H9 (cell line): Measurements from ENCODE around the gene GPR137. TPM values are rescaled to one million over a fixed set of nuclear protein-coding genes. Genes with fewer than 3 reads are reported as not detected.

ENCODE experiments used
- DNase-seq: peaks from one replicate; pipeline ENCODE4 v3.0.0-alpha.2; 2017
- H2AFZ ChIP-seq: one replicate; pipeline ENCODE4 v1.6.1; 2013; ENCODE audit warnings: mild to moderate bottlenecking, low read length, control low read depth, moderate library complexity
- H2AK5ac ChIP-seq: 2 replicates; pipeline ENCODE4 v1.6.1; 2013; ENCODE audit warnings: low read length, control low read depth, mixed read lengths; ENCODE audit not compliant: insufficient read length
- H2BK120ac ChIP-seq: one replicate; pipeline ENCODE4 v1.6.1; 2013; ENCODE audit warnings: low read depth, mild to moderate bottlenecking, low read length, control low read depth, inconsistent platforms; ENCODE audit not compliant: poor library complexity, severe bottlenecking
- H2BK12ac ChIP-seq: 2 replicates; pipeline ENCODE4 v1.6.1; 2013; ENCODE audit warnings: low read length, control low read depth, mixed read lengths, low read depth; ENCODE audit not compliant: insufficient read length
- H2BK15ac ChIP-seq: 2 replicates; pipeline ENCODE4 v1.6.1; 2013; ENCODE audit warnings: low read depth, low read length, control low read depth
- H2BK20ac ChIP-seq: one replicate; pipeline ENCODE4 v1.6.1; 2013; ENCODE audit warnings: low read depth, mild to moderate bottlenecking, low read length, control low read depth, inconsistent platforms; ENCODE audit not compliant: poor library complexity, severe bottlenecking
- H2BK5ac ChIP-seq: 2 replicates; pipeline ENCODE4 v1.6.1; 2013; ENCODE audit warnings: low read length, control low read depth, mixed read lengths; ENCODE audit not compliant: insufficient read length
- H3K14ac ChIP-seq: 2 replicates; pipeline ENCODE4 v1.6.1; 2013; ENCODE audit warnings: low read length, control low read depth; ENCODE audit not compliant: insufficient read depth
- H3K18ac ChIP-seq: 2 replicates; pipeline ENCODE4 v1.6.1; 2013; ENCODE audit warnings: low read depth, mild to moderate bottlenecking, mixed read lengths, low read length, control low read depth; ENCODE audit not compliant: insufficient read length
- H3K23ac ChIP-seq: 2 replicates; pipeline ENCODE4 v1.6.1; 2013; ENCODE audit warnings: low read length, control low read depth, mixed read lengths, low read depth; ENCODE audit not compliant: insufficient read length
- H3K23me2 ChIP-seq: 2 replicates; pipeline ENCODE4 v1.6.1; 2013; ENCODE audit warnings: low read depth, mild to moderate bottlenecking, mixed read lengths, low read length, control low read depth; ENCODE audit not compliant: insufficient read length, poor library complexity, severe bottlenecking
- H3K27ac ChIP-seq: 2 replicates; pipeline ENCODE4 v1.5.1; 2013; ENCODE audit warnings: low read length, control low read depth, mixed read lengths, low read depth; ENCODE audit not compliant: insufficient read length
- H3K27me3 ChIP-seq: 2 replicates; pipeline ENCODE4 v1.6.1; 2013; ENCODE audit warnings: low read length, control low read depth, inconsistent platforms; ENCODE audit not compliant: insufficient read depth
- H3K4ac ChIP-seq: 2 replicates; pipeline ENCODE4 v1.6.1; 2013; ENCODE audit warnings: low read depth, mild to moderate bottlenecking, control low read depth, inconsistent platforms, low read length, moderate library complexity
- H3K4me1 ChIP-seq: 2 replicates; pipeline ENCODE4 v1.6.1; 2013; ENCODE audit warnings: low read length, control low read depth, inconsistent platforms; ENCODE audit not compliant: insufficient read depth
- H3K4me2 ChIP-seq: 2 replicates; pipeline ENCODE4 v1.6.1; 2013; ENCODE audit warnings: low read length, control low read depth, mixed read lengths; ENCODE audit not compliant: insufficient read length, insufficient read depth
- H3K56ac ChIP-seq: 2 replicates; pipeline ENCODE4 v1.6.1; 2013; ENCODE audit warnings: low read depth, mild to moderate bottlenecking, mixed read lengths, low read length, control low read depth; ENCODE audit not compliant: insufficient read length
- H3K79me1 ChIP-seq: 2 replicates; pipeline ENCODE4 v1.6.1; 2013; ENCODE audit warnings: low read depth, mild to moderate bottlenecking, moderate library complexity, low read length, control low read depth, inconsistent platforms; ENCODE audit not compliant: insufficient read depth, poor library complexity, severe bottlenecking
- H3K79me2 ChIP-seq: 2 replicates; pipeline ENCODE4 v1.6.1; 2013; ENCODE audit warnings: low read length, control low read depth, inconsistent platforms; ENCODE audit not compliant: insufficient read depth
- H3K9ac ChIP-seq: 2 replicates; pipeline ENCODE4 v1.6.1; 2013; ENCODE audit warnings: low read length, control low read depth, mixed read lengths; ENCODE audit not compliant: insufficient read length; ENCODE audit errors: extremely low read depth
- H3K9me3 ChIP-seq: one replicate; pipeline ENCODE4 v1.6.1; 2013; ENCODE audit warnings: low read depth, low read length, inconsistent platforms; ENCODE audit not compliant: control insufficient read depth
- H3T11ph ChIP-seq: one replicate; pipeline ENCODE4 v1.6.1; 2013; ENCODE audit warnings: mild to moderate bottlenecking, low read length, control low read depth, inconsistent platforms
- H4K20me1 ChIP-seq: one replicate; pipeline ENCODE4 v1.6.1; 2013; ENCODE audit not compliant: control insufficient read depth, insufficient read length, insufficient read depth
- H4K5ac ChIP-seq: 2 replicates; pipeline ENCODE4 v1.6.1; 2013; ENCODE audit warnings: low read depth, mild to moderate bottlenecking, mixed read lengths, low read length, control low read depth; ENCODE audit not compliant: insufficient read length
- H4K8ac ChIP-seq: replicated peaks from 2 replicates; pipeline ENCODE4 v1.6.1; 2013; ENCODE audit warnings: low read length, control low read depth, mixed read lengths, low read depth; ENCODE audit not compliant: insufficient read length
- H4K91ac ChIP-seq: 2 replicates; pipeline ENCODE4 v1.6.1; 2013; ENCODE audit warnings: low read depth, mild to moderate bottlenecking, moderate library complexity, mixed read lengths, low read length, control low read depth; ENCODE audit not compliant: insufficient read length
- H3K27ac Mint-ChIP-seq, 3 experiments: 2 replicates in 2 of 3; 3 replicates in 1 of 3; pipeline ENCODE4 v1.8.0; 2020 to 2021; ENCODE audit warnings: mixed read lengths in 3 of 3, mild to moderate bottlenecking in 1 of 3, moderate library complexity in 1 of 3
- H3K27me3 Mint-ChIP-seq: 2 replicates; pipeline ENCODE4 v1.8.0; 2021; ENCODE audit warnings: low read depth, mild to moderate bottlenecking, moderate library complexity, mixed read lengths
- H3K36me3 Mint-ChIP-seq, 3 experiments: 2 replicates in 2 of 3; 3 replicates in 1 of 3; pipeline ENCODE4 v1.8.0; 2020 to 2021; ENCODE audit warnings: low read depth in 3 of 3, mixed read lengths in 3 of 3; ENCODE audit not compliant: insufficient read depth in 1 of 3
- H3K4me1 Mint-ChIP-seq, 2 experiments: 2 replicates each; pipeline ENCODE4 v1.8.0; 2020; ENCODE audit warnings: mixed read lengths in 2 of 2
- H3K4me3 Mint-ChIP-seq, 2 experiments: 2 replicates in 1 of 2; 3 replicates in 1 of 2; pipeline ENCODE4 v1.8.0; 2020 to 2021; ENCODE audit warnings: mild to moderate bottlenecking in 2 of 2, mixed read lengths in 2 of 2, moderate library complexity in 1 of 2
- H3K9me3 Mint-ChIP-seq, 2 experiments: 2 replicates in 1 of 2; 3 replicates in 1 of 2; pipeline ENCODE4 v1.8.0; 2020; ENCODE audit warnings: mild to moderate bottlenecking in 2 of 2, mixed read lengths in 2 of 2, moderate library complexity in 1 of 2
- WGBS: extraction: QIAGEN DNeasy Blood & Tissue Kit; methylation state at CpG from one replicate; pipeline ENCODE4 v1.1.7; 2013; ENCODE audit warnings: missing lambda C conversion rate, low lambda C conversion rate, mixed read lengths; ENCODE audit not compliant: insufficient read length; ENCODE audit errors: extremely low coverage; 5-methylcytosine and 5-hydroxymethylcytosine counted together
- total RNA-seq: library from RNA; stranded (reverse); gene quantifications from 2 replicates; pipeline ENCODE4 v1.2.1, GENCODE V29; 2021
- TF ChIP-seq, protein P1 (sequence below): fragments of 200-600 bp; sonication (generic); conservative IDR thresholded peaks from 3 replicates; pipeline ENCODE4 v1.8.0; 2021; ENCODE audit warnings: antibody characterized with exemption, mild to moderate bottlenecking

Gene GPR137
- total RNA-seq, 1 experiment from 2014 or later, result 39.6 TPM

GRCh38 chr11:64284048-64284961, 1.3 kb upstream of the GPR137 start, which contains the start of gene BAD:
Gene BAD, minus strand, starts transcription at chr11:64284665. Its CDS starts 297 bp downstream, at chr11:64284368.
- Mint-ChIP-seq H3K27ac (peak within 1 kb of the TSS in 1 of 3 experiments; percentile 68; a peak in 1 of 7 replicates), H3K4me3 (peak within 1 kb of the TSS; percentile 82 to 90), H3K4me1 (peaks cover 8 to 12% of the 10 kb centered on the region in 2 experiments), H3K36me3 (peaks cover 0 to 18% (median 13%) of the 10 kb centered on the region in 3 experiments; a peak in 6 of 7 replicates), H3K27me3 (peaks cover 12% of the 10 kb centered on the region), H3K9me3 (no peaks in the 10 kb centered on the region; a peak in 1 of 5 replicates)
- peak within 1 kb of the TSS; percentile 74 for H3K18ac ChIP-seq
- H3K27ac ChIP-seq, result no peak within 1 kb of the TSS
- no peaks in the 10 kb centered on the region for H3K79me2 ChIP-seq
- no peak within 1 kb of the TSS for H4K91ac ChIP-seq
- H2BK5ac ChIP-seq, result no peak within 1 kb of the TSS
- peak within 1 kb of the TSS; percentile 42; the same call in 1 of the 2 replicates for H3K14ac ChIP-seq
- DNase-seq, result peak; percentile 96
- no peaks in the 10 kb centered on the region for H3K9me3 ChIP-seq
- no peaks in the 10 kb centered on the region for H3K4me1 ChIP-seq
- H2BK120ac ChIP-seq, result no peak within 1 kb of the TSS
- H3T11ph ChIP-seq, result no peak within 1 kb of the TSS
- no peak within 1 kb of the TSS for H2AK5ac ChIP-seq
- no peak within 1 kb of the TSS for H3K56ac ChIP-seq
- H3K23ac ChIP-seq, result no peak within 1 kb of the TSS
- no peak within 1 kb of the TSS for H4K8ac ChIP-seq
- no CpG with 5 or more reads among the region's 44 CpGs for WGBS
- peaks cover 15% of the 10 kb centered on the region for H3K23me2 ChIP-seq
- no peaks in the 10 kb centered on the region for H3K79me1 ChIP-seq
- no peak within 1 kb of the TSS for H4K5ac ChIP-seq
- no peak within 1 kb of the TSS for H3K9ac ChIP-seq
- H2BK20ac ChIP-seq, result no peak within 1 kb of the TSS
- no peak within 1 kb of the TSS for H3K4ac ChIP-seq
- no peaks in the 10 kb centered on the region for H3K27me3 ChIP-seq
- peak within 1 kb of the TSS; percentile 82 for H3K4me2 ChIP-seq
- H2AFZ ChIP-seq, result no peak within 1 kb of the TSS
- H4K20me1 ChIP-seq, result no peaks in the 10 kb centered on the region
- H2BK12ac ChIP-seq, result no peak within 1 kb of the TSS
- TF ChIP-seq, protein P1, sequence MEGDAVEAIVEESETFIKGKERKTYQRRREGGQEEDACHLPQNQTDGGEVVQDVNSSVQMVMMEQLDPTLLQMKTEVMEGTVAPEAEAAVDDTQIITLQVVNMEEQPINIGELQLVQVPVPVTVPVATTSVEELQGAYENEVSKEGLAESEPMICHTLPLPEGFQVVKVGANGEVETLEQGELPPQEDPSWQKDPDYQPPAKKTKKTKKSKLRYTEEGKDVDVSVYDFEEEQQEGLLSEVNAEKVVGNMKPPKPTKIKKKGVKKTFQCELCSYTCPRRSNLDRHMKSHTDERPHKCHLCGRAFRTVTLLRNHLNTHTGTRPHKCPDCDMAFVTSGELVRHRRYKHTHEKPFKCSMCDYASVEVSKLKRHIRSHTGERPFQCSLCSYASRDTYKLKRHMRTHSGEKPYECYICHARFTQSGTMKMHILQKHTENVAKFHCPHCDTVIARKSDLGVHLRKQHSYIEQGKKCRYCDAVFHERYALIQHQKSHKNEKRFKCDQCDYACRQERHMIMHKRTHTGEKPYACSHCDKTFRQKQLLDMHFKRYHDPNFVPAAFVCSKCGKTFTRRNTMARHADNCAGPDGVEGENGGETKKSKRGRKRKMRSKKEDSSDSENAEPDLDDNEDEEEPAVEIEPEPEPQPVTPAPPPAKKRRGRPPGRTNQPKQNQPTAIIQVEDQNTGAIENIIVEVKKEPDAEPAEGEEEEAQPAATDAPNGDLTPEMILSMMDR, result no peak
- no peak within 1 kb of the TSS for H2BK15ac ChIP-seq
